Esophagus muscularis mucosa (tissue), 4 donors: Measurements from ENCODE around the gene ZNF679.

Experiments used
- EP300 ChIP-seq: sonication (generic); formaldehyde crosslinking; IDR thresholded peaks from one replicate; pipeline ENCODE4 v1.6.1; 2017; ENCODE audit warnings: antibody characterized with exemption
- POLR2AphosphoS5 ChIP-seq, 2 donors: sonication (generic); formaldehyde crosslinking; IDR thresholded peaks; one replicate each; pipeline ENCODE4 v1.6.1; 2017; ENCODE audit warnings: antibody characterized with exemption in 2 of 2
- TF ChIP-seq, protein P1 (sequence below), 3 experiments: fragments of 200-600 bp in 2 of 3; fragments of 450-650 bp in 1 of 3; sonication (generic) in 2 of 3; IDR thresholded peaks; one replicate each; pipeline ENCODE4 v1.5.1; 2017 to 2019; ENCODE audit warnings: antibody characterized with exemption in 3 of 3, mild to moderate bottlenecking in 2 of 3, moderate library complexity in 1 of 3

DNA sequence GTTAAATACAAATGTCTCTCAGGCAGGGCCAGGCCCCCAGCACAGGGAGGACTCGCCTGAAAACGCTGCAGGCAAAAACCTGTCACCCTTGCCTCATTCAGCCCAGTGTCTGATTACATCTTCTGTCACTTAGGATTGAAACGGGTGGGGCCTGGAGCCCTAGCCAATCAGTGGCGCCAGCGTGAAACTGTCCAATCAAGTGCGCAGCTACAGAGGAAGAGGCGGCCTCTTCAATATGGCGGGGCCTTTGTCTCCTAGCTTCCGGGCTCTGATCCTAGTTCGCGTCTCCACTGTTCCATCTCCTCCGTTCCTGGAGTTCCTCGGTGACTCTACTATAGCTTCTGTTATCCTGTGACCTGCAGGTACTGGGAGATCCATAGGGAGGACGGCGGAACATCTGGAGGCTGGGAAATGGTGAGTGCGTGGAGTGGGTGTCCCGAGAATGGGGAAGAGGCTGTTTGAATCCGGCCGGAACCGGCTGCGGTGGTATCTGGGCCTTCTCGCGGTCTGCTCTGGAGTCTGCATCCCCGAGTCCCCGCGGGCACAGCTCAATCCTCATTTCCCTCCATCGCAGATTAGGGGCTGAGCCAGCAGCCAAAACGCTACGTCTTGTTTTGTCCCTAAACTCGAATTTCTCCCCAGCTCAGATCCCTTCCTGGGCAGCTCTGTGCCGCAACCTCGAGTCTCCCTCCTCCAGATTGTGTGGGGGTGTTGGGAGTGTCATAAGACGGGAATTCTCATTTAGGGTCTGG lies 85.6 kb downstream of the ZNF679 start, which contains the start of gene ZNF736:
- TF ChIP-seq, protein P1, sequence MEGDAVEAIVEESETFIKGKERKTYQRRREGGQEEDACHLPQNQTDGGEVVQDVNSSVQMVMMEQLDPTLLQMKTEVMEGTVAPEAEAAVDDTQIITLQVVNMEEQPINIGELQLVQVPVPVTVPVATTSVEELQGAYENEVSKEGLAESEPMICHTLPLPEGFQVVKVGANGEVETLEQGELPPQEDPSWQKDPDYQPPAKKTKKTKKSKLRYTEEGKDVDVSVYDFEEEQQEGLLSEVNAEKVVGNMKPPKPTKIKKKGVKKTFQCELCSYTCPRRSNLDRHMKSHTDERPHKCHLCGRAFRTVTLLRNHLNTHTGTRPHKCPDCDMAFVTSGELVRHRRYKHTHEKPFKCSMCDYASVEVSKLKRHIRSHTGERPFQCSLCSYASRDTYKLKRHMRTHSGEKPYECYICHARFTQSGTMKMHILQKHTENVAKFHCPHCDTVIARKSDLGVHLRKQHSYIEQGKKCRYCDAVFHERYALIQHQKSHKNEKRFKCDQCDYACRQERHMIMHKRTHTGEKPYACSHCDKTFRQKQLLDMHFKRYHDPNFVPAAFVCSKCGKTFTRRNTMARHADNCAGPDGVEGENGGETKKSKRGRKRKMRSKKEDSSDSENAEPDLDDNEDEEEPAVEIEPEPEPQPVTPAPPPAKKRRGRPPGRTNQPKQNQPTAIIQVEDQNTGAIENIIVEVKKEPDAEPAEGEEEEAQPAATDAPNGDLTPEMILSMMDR (IDR thresholded peaks at IDR 0.05) = no peak
- TF ChIP-seq POLR2AphosphoS5 (IDR thresholded peaks at IDR 0.05) (peak; percentile 74 to 83), EP300 (no peak)
